ENCODE data around the gene FBXO31.

Gene FBXO31

GRCh38 chr16:87383505-87384161 is at the start of gene FBXO31:
Gene FBXO31, minus strand, starts transcription at chr16:87383776. Its CDS starts 32 bp downstream, at chr16:87383744.
- peak; percentile 89 to 93 for DNase-seq (ENCODE audit: low read depth in 2 of 2)

- no peak for DNase-seq (ENCODE audit: low read depth in 2 of 2)
Observed at GRCh38 chr16:87432330-87432915, 48.8 kb upstream of the FBXO31 start.

- DNase-seq (ENCODE audit: low read depth in 2 of 2): no peak
Observed at GRCh38 chr16:87431926-87432325, 48.4 kb upstream of the FBXO31 start.

GRCh38 chr16:87426423-87427215 is 43.0 kb upstream of the FBXO31 start:
- DNase-seq (ENCODE audit: low read depth in 2 of 2): no peak

GRCh38 chr16:87425941-87426340 is 42.4 kb upstream of the FBXO31 start:
- DNase-seq (ENCODE audit: low read depth in 2 of 2): no peak

- no peak for DNase-seq (ENCODE audit: low read depth in 2 of 2)
Observed at GRCh38 chr16:87424266-87424665, 40.7 kb upstream of the FBXO31 start.

- no peak for DNase-seq (ENCODE audit: low read depth in 2 of 2)
Observed at GRCh38 chr16:87423429-87423828, 39.9 kb upstream of the FBXO31 start.

- DNase-seq (ENCODE audit: low read depth in 2 of 2): no peak
Observed at GRCh38 chr16:87422106-87422505, 38.5 kb upstream of the FBXO31 start.

- no peak for DNase-seq (ENCODE audit: low read depth in 2 of 2)
Observed at GRCh38 chr16:87421003-87421912, 37.7 kb upstream of the FBXO31 start.

GRCh38 chr16:87420026-87421002 is 36.7 kb upstream of the FBXO31 start:
- DNase-seq (ENCODE audit: low read depth in 2 of 2): no peak

GRCh38 chr16:87418644-87419043 is 35.1 kb upstream of the FBXO31 start:
- DNase-seq (ENCODE audit: low read depth in 2 of 2): no peak

GRCh38 chr16:87418216-87418615 is 34.6 kb upstream of the FBXO31 start:
- no peak for DNase-seq (ENCODE audit: low read depth in 2 of 2)

GRCh38 chr16:87417528-87417910 is 33.9 kb upstream of the FBXO31 start:
- DNase-seq (ENCODE audit: low read depth in 2 of 2): no peak

- no peak for DNase-seq (ENCODE audit: low read depth in 2 of 2)
Observed at GRCh38 chr16:87416826-87417527, 33.4 kb upstream of the FBXO31 start.

- DNase-seq (ENCODE audit: low read depth in 2 of 2): no peak
Observed at GRCh38 chr16:87415441-87415840, 31.9 kb upstream of the FBXO31 start.

- DNase-seq (ENCODE audit: low read depth in 2 of 2): no peak
Observed at GRCh38 chr16:87414251-87414680, 30.7 kb upstream of the FBXO31 start.

GRCh38 chr16:87412996-87413421 is 29.4 kb upstream of the FBXO31 start:
- no peak for DNase-seq (ENCODE audit: low read depth in 2 of 2)

GRCh38 chr16:87412371-87412995 is 28.9 kb upstream of the FBXO31 start:
- DNase-seq (ENCODE audit: low read depth in 2 of 2): no peak
